ENCODE measurements around the gene USP54. TPM values are rescaled to one million over a fixed set of nuclear protein-coding genes. Genes with fewer than 3 reads are reported as not detected.
A peak's percentile ranks its signal among the peaks of the same experiment; 100 is the strongest.

USP54 gene
- total and polyA plus RNA-seq, 9 of the 15 experiments (the other 6 are each of a cell fraction or from before 2014, with no cell fraction given): 3.8 to 40.1 (median 16.9) TPM

DNA sequence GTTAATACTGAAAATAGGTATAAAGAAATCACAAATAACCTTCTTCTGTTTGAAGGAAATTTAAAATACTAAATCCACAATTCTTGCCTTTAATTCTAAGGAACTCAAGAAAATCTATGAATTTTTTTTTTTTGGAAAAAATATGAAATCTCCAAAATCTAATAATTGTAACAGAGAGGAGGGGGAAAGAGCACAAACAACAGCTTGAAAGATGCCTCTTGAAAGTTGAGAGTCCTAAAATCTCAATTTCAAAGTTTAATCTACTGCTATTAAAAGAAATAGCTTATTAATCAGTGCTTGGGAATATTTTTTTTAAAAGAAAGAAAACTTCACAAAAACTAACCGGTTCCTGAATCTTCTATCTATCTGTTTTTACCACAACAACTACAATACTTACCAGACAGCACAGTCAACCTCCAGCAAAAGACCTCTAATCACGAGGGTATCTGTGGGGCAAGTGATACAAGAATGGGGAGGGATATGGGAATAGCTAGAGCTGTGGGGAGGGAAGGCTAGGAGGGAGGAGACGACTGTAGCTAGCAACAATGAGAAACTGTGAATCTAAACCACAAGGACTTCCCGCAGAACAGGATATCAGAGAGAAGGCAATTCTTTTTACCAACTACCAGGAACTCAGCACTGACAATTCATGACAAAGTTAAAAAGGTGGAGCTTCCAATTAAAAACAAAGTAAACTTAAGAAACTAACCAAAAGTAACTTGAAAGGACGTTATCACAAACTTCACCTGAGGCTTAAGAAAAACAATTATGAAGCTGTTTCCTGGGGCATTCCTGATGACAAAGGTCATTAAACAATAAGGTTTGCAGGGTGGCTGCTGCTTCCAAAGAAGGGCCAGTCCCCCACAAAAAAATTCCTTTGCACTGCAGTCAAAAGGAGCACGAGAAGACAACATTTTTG, at the start of gene USP54 (continued):
- TF ChIP-seq ZNF318 (IDR thresholded peaks at IDR 0.05; ENCODE audit: borderline replicate concordance in 1 of 2, low read depth in 1 of 2): no peak; a peak in 1 of 4 replicates
- 0 out of 2 replicates have a peak, but pooled peaks have one; percentile 26 for TF ChIP-seq ZBTB17 (CRISPR knock-in tag; IDR thresholded peaks at IDR 0.05)
- peak; percentile 43; the same call in 1 of the 2 replicates for TF ChIP-seq JUND (IDR thresholded peaks at IDR 0.05; ENCODE audit: borderline replicate concordance, low read depth, low read length)
- TF ChIP-seq JUND (tag; IDR thresholded peaks at IDR 0.05; ENCODE audit: borderline replicate concordance, low read depth, low read length): peak; percentile 60; the same call in 1 of the 3 replicates
- TF ChIP-seq ESRRA (IDR thresholded peaks at IDR 0.05; ENCODE audit: borderline replicate concordance, low read depth): peak; percentile 53; the same call in 1 of the 2 replicates
- TF ChIP-seq, protein P1, sequence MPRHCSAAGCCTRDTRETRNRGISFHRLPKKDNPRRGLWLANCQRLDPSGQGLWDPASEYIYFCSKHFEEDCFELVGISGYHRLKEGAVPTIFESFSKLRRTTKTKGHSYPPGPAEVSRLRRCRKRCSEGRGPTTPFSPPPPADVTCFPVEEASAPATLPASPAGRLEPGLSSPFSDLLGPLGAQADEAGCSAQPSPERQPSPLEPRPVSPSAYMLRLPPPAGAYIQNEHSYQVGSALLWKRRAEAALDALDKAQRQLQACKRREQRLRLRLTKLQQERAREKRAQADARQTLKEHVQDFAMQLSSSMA (CRISPR knock-in tag; IDR thresholded peaks at IDR 0.05): no peak
- 0 out of 2 replicates have a peak, but pooled peaks have one; percentile 26 for TF ChIP-seq CBFA2T3 (IDR thresholded peaks at IDR 0.05)
- peak; percentile 90 for TF ChIP-seq ELF4 (CRISPR knock-in tag; IDR thresholded peaks at IDR 0.05)
- no peak for TF ChIP-seq ATF1 (CRISPR knock-in tag; IDR thresholded peaks at IDR 0.05)
- 0 out of 2 replicates have a peak, but pooled peaks have one; percentile 13 for TF ChIP-seq ATF1 (tag; IDR thresholded peaks at IDR 0.05)
- TF ChIP-seq CTBP1 (IDR thresholded peaks at IDR 0.05; ENCODE audit: borderline replicate concordance): peak; percentile 21; the same call in 1 of the 2 replicates
- peak; percentile 8; the same call in 1 of the 2 replicates for TF ChIP-seq SMARCC2 (IDR thresholded peaks at IDR 0.05; ENCODE audit: low read depth)
- TF ChIP-seq, protein P2, sequence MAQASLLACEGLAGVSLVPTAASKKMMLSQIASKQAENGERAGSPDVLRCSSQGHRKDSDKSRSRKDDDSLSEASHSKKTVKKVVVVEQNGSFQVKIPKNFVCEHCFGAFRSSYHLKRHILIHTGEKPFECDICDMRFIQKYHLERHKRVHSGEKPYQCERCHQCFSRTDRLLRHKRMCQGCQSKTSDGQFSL (CRISPR knock-in tag; IDR thresholded peaks at IDR 0.05): no peak
- TF ChIP-seq, protein P2 (tag; IDR thresholded peaks at IDR 0.05): no peak
- peak; percentile 78 for TF ChIP-seq MITF (IDR thresholded peaks at IDR 0.05)

Measured in K562 (cell line).